Sigmoid colon (tissue), 4 donors: ENCODE data around the gene DMAC2.

ENCODE experiments used
- CTCF ChIP-seq, 4 experiments: fragments of 450-650 bp in 3 of 4; fragments of 200-600 bp in 1 of 4; IDR thresholded peaks; one replicate each; pipeline ENCODE4 v1.5.1; 2016 to 2019; ENCODE audit warnings: antibody characterized with exemption in 4 of 4, mild to moderate bottlenecking in 3 of 4, moderate library complexity in 2 of 4
- EP300 ChIP-seq, 4 donors: sonication (generic); formaldehyde crosslinking; IDR thresholded peaks; one replicate each; pipeline ENCODE4 v1.6.1; 2017; ENCODE audit warnings: antibody characterized with exemption in 4 of 4
- POLR2A ChIP-seq, 2 donors: fragments of 450-650 bp; IDR thresholded peaks; one replicate each; pipeline ENCODE4 v1.6.1; 2016; ENCODE audit warnings: antibody characterized with exemption in 2 of 2, mild to moderate bottlenecking in 2 of 2, moderate library complexity in 2 of 2

- no peak for TF ChIP-seq CTCF (IDR thresholded peaks at IDR 0.05)
- no peak for TF ChIP-seq EP300 (IDR thresholded peaks at IDR 0.05)
- TF ChIP-seq POLR2A (IDR thresholded peaks at IDR 0.05): no peak
Measured at GRCh38 chr19:41420101-41420880, 19.4 kb downstream of the DMAC2 start.
